ENCODE results near the gene TEX48.

The TEX48 gene

GRCh38 chr9:114621975-114622609 lies 59.9 kb downstream of the TEX48 start:
- no peak for TF ChIP-seq CTCF (IDR thresholded peaks at IDR 0.05)
- TF ChIP-seq ZFX (IDR thresholded peaks at IDR 0.05; ENCODE audit: borderline replicate concordance), result no peak
- no peak overlapping the region for H3K27ac ChIP-seq

- no peak for TF ChIP-seq ZFX (IDR thresholded peaks at IDR 0.05; ENCODE audit: borderline replicate concordance)
- H3K27ac ChIP-seq, result no peak overlapping the region
Observed at GRCh38 chr9:114621561-114621960, 60.4 kb downstream of the TEX48 start.

- H3K27ac ChIP-seq, result peak overlapping the region; percentile 87
- TF ChIP-seq ZFX (IDR thresholded peaks at IDR 0.05; ENCODE audit: borderline replicate concordance) (no peak), CTCF (IDR thresholded peaks at IDR 0.05) (no peak)
Observed at GRCh38 chr9:114619191-114619761, 62.7 kb downstream of the TEX48 start.

- TF ChIP-seq ZFX (IDR thresholded peaks at IDR 0.05; ENCODE audit: borderline replicate concordance) (no peak), CTCF (IDR thresholded peaks at IDR 0.05) (no peak)
- H3K27ac ChIP-seq, result peak overlapping the region; percentile 50
Observed at GRCh38 chr9:114616684-114617520, 65.1 kb downstream of the TEX48 start.
